Measurements from ENCODE around the gene CD84.

CD84 gene

GRCh38 chr1:160608514-160608913 is 29.2 kb upstream of the CD84 start:
- POLR2A ChIA-PET: no interaction called here
- TF ChIP-seq FOXM1 (IDR thresholded peaks at IDR 0.05; ENCODE audit: borderline replicate concordance) (no peak), BHLHE40 (IDR thresholded peaks at IDR 0.05; ENCODE audit: borderline replicate concordance) (no peak), CTBP1 (IDR thresholded peaks at IDR 0.05; ENCODE audit: borderline replicate concordance) (no peak), ELF4 (IDR thresholded peaks at IDR 0.05) (no peak), SP1 (IDR thresholded peaks at IDR 0.05) (no peak)
- CTCF ChIA-PET: interaction anchor here (1.2 to 1.3 kb wide), 2 partner anchors 66 to 180 kb away, joined by 3 to 4 read pairs; no protein-coding TSS in a partner anchor
- no peak for DNase-seq (ENCODE audit: extremely low spot score)

GRCh38 chr1:160608057-160608456 is 28.8 kb upstream of the CD84 start:
- no peak for DNase-seq (ENCODE audit: extremely low spot score)
- ChIA-PET POLR2A (no interaction called here), CTCF (interaction anchor here (1.2 to 1.3 kb wide), 2 partner anchors 67 to 179 kb away, joined by 3 to 4 read pairs; no protein-coding TSS in a partner anchor)
- TF ChIP-seq L3MBTL2 (conservative IDR thresholded peaks at IDR 0.05) (no peak), ARNT (IDR thresholded peaks at IDR 0.05) (no peak), TARDBP (IDR thresholded peaks at IDR 0.05) (no peak), HDGF (IDR thresholded peaks at IDR 0.05; ENCODE audit: borderline replicate concordance) (no peak), FOXA1 (IDR thresholded peaks at IDR 0.05) (no peak), CTBP1 (IDR thresholded peaks at IDR 0.05; ENCODE audit: borderline replicate concordance) (no peak), FOXK2 (IDR thresholded peaks at IDR 0.05) (no peak), LEF1 (IDR thresholded peaks at IDR 0.05; ENCODE audit: borderline replicate concordance) (no peak), SP1 (IDR thresholded peaks at IDR 0.05) (no peak), NFRKB (IDR thresholded peaks at IDR 0.05) (no peak), SUZ12 (IDR thresholded peaks at IDR 0.05) (no peak), ZNF384 (IDR thresholded peaks at IDR 0.05) (no peak), ELF4 (IDR thresholded peaks at IDR 0.05) (no peak), FOXM1 (IDR thresholded peaks at IDR 0.05; ENCODE audit: borderline replicate concordance) (no peak), BHLHE40 (IDR thresholded peaks at IDR 0.05; ENCODE audit: borderline replicate concordance) (no peak), PKNOX1 (IDR thresholded peaks at IDR 0.05) (no peak)

DNA sequence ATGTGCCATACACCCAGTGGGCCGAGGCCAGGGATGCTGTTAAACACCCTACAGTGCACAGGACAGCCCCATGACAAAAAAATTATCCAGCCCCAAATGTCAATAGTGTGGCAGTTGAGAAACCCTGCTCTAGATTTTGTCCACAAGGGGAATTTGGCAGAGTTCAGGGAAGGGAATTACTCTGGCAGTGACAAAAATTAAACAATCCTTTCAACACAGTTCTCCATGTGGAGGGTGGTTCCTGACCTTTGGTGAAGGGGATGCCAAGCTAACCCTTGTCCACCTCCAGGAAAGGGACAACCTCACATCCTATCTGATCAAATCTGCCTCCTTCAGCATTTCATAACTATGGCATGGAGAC is 28.4 kb upstream of the CD84 start:
- CTCF ChIA-PET: interaction anchor here (0.7 to 1.3 kb wide), 2 partner anchors 95 to 179 kb away, joined by 3 to 4 read pairs; no protein-coding TSS in a partner anchor
- no peak for DNase-seq (ENCODE audit: extremely low spot score)
- TF ChIP-seq TARDBP (IDR thresholded peaks at IDR 0.05) (no peak), LEF1 (IDR thresholded peaks at IDR 0.05; ENCODE audit: borderline replicate concordance) (no peak), HDGF (IDR thresholded peaks at IDR 0.05; ENCODE audit: borderline replicate concordance) (no peak), FOXK2 (IDR thresholded peaks at IDR 0.05) (no peak)
- POLR2A ChIA-PET: no interaction called here

GRCh38 chr1:160607011-160607671 is 27.8 kb upstream of the CD84 start:
- ChIA-PET CTCF (interaction anchor here (0.7 kb wide), 1 partner anchor 94 kb away, joined by 3 read pairs; no protein-coding TSS in a partner anchor), POLR2A (no interaction called here)
- no peak for TF ChIP-seq FOXA1 (IDR thresholded peaks at IDR 0.05)
- TF ChIP-seq LEF1 (IDR thresholded peaks at IDR 0.05; ENCODE audit: borderline replicate concordance): no peak
- no peak for TF ChIP-seq FOXM1 (IDR thresholded peaks at IDR 0.05; ENCODE audit: borderline replicate concordance)
- no peak for TF ChIP-seq PKNOX1 (IDR thresholded peaks at IDR 0.05)
- no peak for TF ChIP-seq FOXK2 (IDR thresholded peaks at IDR 0.05)
- no peak for TF ChIP-seq ZNF384 (IDR thresholded peaks at IDR 0.05)
- no peak for TF ChIP-seq TARDBP (IDR thresholded peaks at IDR 0.05)
- TF ChIP-seq CTBP1 (IDR thresholded peaks at IDR 0.05; ENCODE audit: borderline replicate concordance): no peak
- no peak for TF ChIP-seq L3MBTL2 (conservative IDR thresholded peaks at IDR 0.05)
- peak; percentile 69 for DNase-seq (ENCODE audit: extremely low spot score)

GRCh38 chr1:160606611-160607010 is 27.3 kb upstream of the CD84 start:
- TF ChIP-seq ZNF384 (IDR thresholded peaks at IDR 0.05): no peak
- TF ChIP-seq PKNOX1 (IDR thresholded peaks at IDR 0.05): no peak
- no peak for TF ChIP-seq BHLHE40 (IDR thresholded peaks at IDR 0.05; ENCODE audit: borderline replicate concordance)
- TF ChIP-seq ELF4 (IDR thresholded peaks at IDR 0.05): no peak
- no peak for TF ChIP-seq SUZ12 (IDR thresholded peaks at IDR 0.05)
- no peak for TF ChIP-seq LEF1 (IDR thresholded peaks at IDR 0.05; ENCODE audit: borderline replicate concordance)
- TF ChIP-seq L3MBTL2 (conservative IDR thresholded peaks at IDR 0.05): no peak
- no peak for TF ChIP-seq FOXM1 (IDR thresholded peaks at IDR 0.05; ENCODE audit: borderline replicate concordance)
- no peak for TF ChIP-seq NFRKB (IDR thresholded peaks at IDR 0.05)
- TF ChIP-seq CTBP1 (IDR thresholded peaks at IDR 0.05; ENCODE audit: borderline replicate concordance): no peak
- TF ChIP-seq FOXA1 (IDR thresholded peaks at IDR 0.05): no peak
- no peak for DNase-seq (ENCODE audit: extremely low spot score)
- ChIA-PET POLR2A (no interaction called here), CTCF (no interaction called here)

DNA sequence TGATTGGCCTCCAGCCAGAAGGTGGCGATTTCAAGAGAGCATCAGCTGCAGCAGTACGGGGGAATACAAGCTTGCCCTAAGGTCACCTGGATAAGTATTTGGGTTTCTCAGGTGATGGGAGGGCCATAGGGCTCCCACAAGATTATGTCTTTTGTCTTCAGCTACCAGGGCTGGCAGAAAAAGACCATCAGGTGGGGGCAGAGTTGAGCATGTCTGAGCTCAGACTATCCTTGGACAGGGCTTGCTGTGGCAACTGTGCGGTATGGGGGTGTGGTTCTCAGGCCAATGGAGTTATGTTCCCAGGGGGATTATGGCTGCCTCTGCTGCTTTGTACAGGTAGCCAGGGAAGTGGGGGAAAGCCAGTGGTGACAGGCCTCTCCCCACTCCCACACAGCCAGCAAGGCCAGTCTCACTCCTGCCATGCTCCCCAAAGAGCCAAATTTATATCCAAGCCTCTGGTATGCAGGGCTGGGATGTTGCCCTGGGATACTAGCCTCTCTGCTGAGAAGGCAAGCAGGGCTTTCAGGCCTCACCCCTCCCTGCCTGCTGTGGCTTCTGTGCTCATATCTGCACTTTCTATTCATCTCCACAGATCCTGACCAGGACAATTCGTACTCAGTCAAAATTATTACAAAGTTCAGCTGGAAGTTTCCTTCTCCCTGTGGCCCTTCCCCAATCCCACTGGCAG is 26.6 kb upstream of the CD84 start:
- TF ChIP-seq ARNT (IDR thresholded peaks at IDR 0.05): no peak
- TF ChIP-seq HDGF (IDR thresholded peaks at IDR 0.05; ENCODE audit: borderline replicate concordance): no peak
- no peak for TF ChIP-seq PKNOX1 (IDR thresholded peaks at IDR 0.05)
- no peak for TF ChIP-seq ELF4 (IDR thresholded peaks at IDR 0.05)
- TF ChIP-seq BHLHE40 (IDR thresholded peaks at IDR 0.05; ENCODE audit: borderline replicate concordance): no peak
- no peak for TF ChIP-seq NFRKB (IDR thresholded peaks at IDR 0.05)
- TF ChIP-seq FOXM1 (IDR thresholded peaks at IDR 0.05; ENCODE audit: borderline replicate concordance): no peak
- TF ChIP-seq SUZ12 (IDR thresholded peaks at IDR 0.05): no peak
- TF ChIP-seq TARDBP (IDR thresholded peaks at IDR 0.05): no peak
- no peak for TF ChIP-seq LEF1 (IDR thresholded peaks at IDR 0.05; ENCODE audit: borderline replicate concordance)
- no peak for TF ChIP-seq CTBP1 (IDR thresholded peaks at IDR 0.05; ENCODE audit: borderline replicate concordance)
- no peak for TF ChIP-seq SP1 (IDR thresholded peaks at IDR 0.05)
- TF ChIP-seq FOXA1 (IDR thresholded peaks at IDR 0.05): no peak
- CTCF ChIA-PET: no interaction called here
- DNase-seq (ENCODE audit: extremely low spot score): no peak
- POLR2A ChIA-PET: no interaction called here
